Left lung (tissue), 10 donors: ENCODE measurements around the gene WDR72. TPM values are rescaled to one million over a fixed set of nuclear protein-coding genes. Genes with fewer than 3 reads are reported as not detected.

Source experiments
- ATAC-seq: fragments of 200-7000 bp; cut with Tn5 transposase; one replicate; pipeline ENCODE4 v1.9.1; 2020; ENCODE audit warnings: moderate library complexity
- DNase-seq, 4 donors: peaks; one replicate each; pipeline ENCODE4 v3.0.0-alpha.2; 2013 to 2020
- H3K27ac ChIP-seq, 2 donors: fragments of 200-600 bp; sonication (generic) in 1 of 2; one replicate each; pipeline versions ENCODE4 v1.5.0 to v1.8.0; 2020 to 2021
- H3K27me3 ChIP-seq, 2 donors: fragments of 200-600 bp; sonication (generic) in 1 of 2; one replicate each; pipeline versions ENCODE4 v1.5.0 to v1.8.0; 2020 to 2021
- H3K36me3 ChIP-seq, 2 donors: fragments of 200-600 bp; sonication (generic) in 1 of 2; one replicate each; pipeline versions ENCODE4 v1.5.0 to v1.8.0; 2020 to 2021
- H3K4me1 ChIP-seq, 2 donors: fragments of 200-600 bp; one replicate each; pipeline ENCODE4 v1.8.0; 2021
- H3K4me3 ChIP-seq, 2 donors: fragments of 200-600 bp; sonication (generic) in 1 of 2; one replicate each; pipeline versions ENCODE4 v1.5.0 to v1.8.0; 2020 to 2021; ENCODE audit warnings: mild to moderate bottlenecking in 1 of 2
- H3K9me3 ChIP-seq, 2 donors: fragments of 200-600 bp; sonication (generic) in 1 of 2; one replicate each; pipeline versions ENCODE4 v1.5.0 to v1.8.0; 2020 to 2021
- intact Hi-C, 2 donors: fragments of 100-400 bp; cut with DNase I; formaldehyde crosslinking; loops; one replicate each; pipeline versions ENCODE4 v1.11.2 to v1.14.2; 2022
- polyA plus RNA-seq, 6 donors: library from polyadenylated mRNA; unstranded; fragments of 120-200 nt; gene quantifications; one replicate each; pipeline ENCODE4 v1.2.1, GENCODE V29; 2013; ENCODE audit not compliant: insufficient read length in 6 of 6
- total RNA-seq, 2 donors: library from RNA; stranded (reverse); fragmentation: NEBNext Ultra II Directional; extraction: Animal tissue kit (Norgen Biotek cat#: 25700); gene quantifications; one replicate each; pipeline ENCODE4 v1.2.1, GENCODE V29; 2021
- TF ChIP-seq, protein P1 (sequence below), 2 donors: fragments of 200-600 bp; sonication (generic) in 1 of 2; IDR thresholded peaks; one replicate each; pipeline versions ENCODE4 v1.5.0 to v1.8.0; 2021; ENCODE audit warnings: antibody characterized with exemption in 2 of 2
- donor health status: DM: no; HTN: yes; CAD: no.
- donor health status: DM: no; HTN: no; CAD: no.

The WDR72 gene
- total and polyA plus RNA-seq, 8 donors = 0.73 to 6.5 (median 3.0) TPM

- intact Hi-C loops = no loop called here
- TF ChIP-seq, protein P1, sequence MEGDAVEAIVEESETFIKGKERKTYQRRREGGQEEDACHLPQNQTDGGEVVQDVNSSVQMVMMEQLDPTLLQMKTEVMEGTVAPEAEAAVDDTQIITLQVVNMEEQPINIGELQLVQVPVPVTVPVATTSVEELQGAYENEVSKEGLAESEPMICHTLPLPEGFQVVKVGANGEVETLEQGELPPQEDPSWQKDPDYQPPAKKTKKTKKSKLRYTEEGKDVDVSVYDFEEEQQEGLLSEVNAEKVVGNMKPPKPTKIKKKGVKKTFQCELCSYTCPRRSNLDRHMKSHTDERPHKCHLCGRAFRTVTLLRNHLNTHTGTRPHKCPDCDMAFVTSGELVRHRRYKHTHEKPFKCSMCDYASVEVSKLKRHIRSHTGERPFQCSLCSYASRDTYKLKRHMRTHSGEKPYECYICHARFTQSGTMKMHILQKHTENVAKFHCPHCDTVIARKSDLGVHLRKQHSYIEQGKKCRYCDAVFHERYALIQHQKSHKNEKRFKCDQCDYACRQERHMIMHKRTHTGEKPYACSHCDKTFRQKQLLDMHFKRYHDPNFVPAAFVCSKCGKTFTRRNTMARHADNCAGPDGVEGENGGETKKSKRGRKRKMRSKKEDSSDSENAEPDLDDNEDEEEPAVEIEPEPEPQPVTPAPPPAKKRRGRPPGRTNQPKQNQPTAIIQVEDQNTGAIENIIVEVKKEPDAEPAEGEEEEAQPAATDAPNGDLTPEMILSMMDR (IDR thresholded peaks at IDR 0.05) = no peak
- Histone ChIP-seq H3K27me3 (no peaks in the 10 kb centered on the region), H3K36me3 (no peaks in the 10 kb centered on the region), H3K4me3 (no peak overlapping the region), H3K4me1 (no peaks in the 10 kb centered on the region), H3K9me3 (no peaks in the 10 kb centered on the region), H3K27ac (no peak overlapping the region)
- ATAC-seq (no peak), DNase-seq (no peak)
Measured at GRCh38 chr15:53525894-53526293, 233.6 kb downstream of the WDR72 start.

DNA sequence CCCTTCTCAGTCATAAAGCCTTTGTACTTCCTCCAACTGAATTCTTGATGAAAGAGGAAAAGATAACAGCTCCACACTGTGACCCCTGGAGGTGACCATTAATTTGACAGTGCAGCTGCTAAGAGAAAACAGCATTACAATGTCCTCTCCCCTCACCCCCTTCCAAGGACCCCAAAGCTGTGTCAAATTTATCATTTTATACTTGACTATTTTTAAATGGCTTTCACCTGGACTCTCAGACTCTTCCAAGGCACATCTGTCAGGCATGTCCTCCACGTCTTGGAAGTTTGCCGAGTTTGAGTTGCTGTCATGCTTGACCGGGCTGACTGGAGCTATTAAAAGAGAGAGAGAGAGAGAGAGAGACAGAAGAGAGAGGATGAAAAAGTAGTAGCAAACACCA is 236.5 kb downstream of the WDR72 start:
- DNase-seq (no peak), ATAC-seq (no peak)

GRCh38 chr15:53520996-53521395 is 238.5 kb downstream of the WDR72 start:
- H3K27me3 ChIP-seq = no peaks in the 10 kb centered on the region
- H3K27ac ChIP-seq = no peak overlapping the region
- DNase-seq (no peak), ATAC-seq (no peak)
- H3K4me3 ChIP-seq = no peak overlapping the region
- no peaks in the 10 kb centered on the region for H3K36me3 ChIP-seq
- TF ChIP-seq, protein P1 (IDR thresholded peaks at IDR 0.05) = no peak
- H3K4me1 ChIP-seq = no peaks in the 10 kb centered on the region
- no peaks in the 10 kb centered on the region for H3K9me3 ChIP-seq
- intact Hi-C loops = no loop called here

More for the DNA sequence above, 236.5 kb downstream of the WDR72 start:
- Histone ChIP-seq H3K4me3 (no peak overlapping the region), H3K27ac (no peak overlapping the region), H3K36me3 (no peaks in the 10 kb centered on the region), H3K9me3 (no peaks in the 10 kb centered on the region), H3K27me3 (no peaks in the 10 kb centered on the region), H3K4me1 (no peaks in the 10 kb centered on the region)
- TF ChIP-seq, protein P1 (IDR thresholded peaks at IDR 0.05) = no peak
- intact Hi-C loops = no loop called here

DNA sequence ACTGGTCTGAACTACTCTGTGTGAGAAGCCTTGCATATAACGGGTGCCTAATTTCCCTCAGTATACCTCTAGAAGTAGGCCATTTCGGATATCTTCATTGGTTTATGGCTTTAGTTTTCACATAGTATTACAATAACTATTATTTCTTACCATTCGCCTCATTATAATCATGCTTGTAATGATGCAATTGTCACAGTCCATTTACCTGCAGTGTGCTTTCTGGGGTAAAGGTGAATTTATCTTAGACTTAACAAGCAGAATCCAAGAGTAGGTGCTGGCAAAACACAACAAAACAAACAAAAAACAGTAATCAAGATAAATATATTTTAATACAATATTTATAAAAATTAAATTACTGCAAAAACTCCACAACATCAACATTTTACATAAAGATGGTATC is 246.0 kb downstream of the WDR72 start:
- TF ChIP-seq, protein P1 (IDR thresholded peaks at IDR 0.05) = no peak
- ATAC-seq = no peak
- no peak for DNase-seq
- no peaks in the 10 kb centered on the region for H3K36me3 ChIP-seq
- intact Hi-C loops = no loop called here
- H3K4me3 ChIP-seq = no peak overlapping the region
- H3K27me3 ChIP-seq = no peaks in the 10 kb centered on the region
- no peaks in the 10 kb centered on the region for H3K4me1 ChIP-seq
- no peaks in the 10 kb centered on the region for H3K9me3 ChIP-seq
- H3K27ac ChIP-seq = no peak overlapping the region

DNA sequence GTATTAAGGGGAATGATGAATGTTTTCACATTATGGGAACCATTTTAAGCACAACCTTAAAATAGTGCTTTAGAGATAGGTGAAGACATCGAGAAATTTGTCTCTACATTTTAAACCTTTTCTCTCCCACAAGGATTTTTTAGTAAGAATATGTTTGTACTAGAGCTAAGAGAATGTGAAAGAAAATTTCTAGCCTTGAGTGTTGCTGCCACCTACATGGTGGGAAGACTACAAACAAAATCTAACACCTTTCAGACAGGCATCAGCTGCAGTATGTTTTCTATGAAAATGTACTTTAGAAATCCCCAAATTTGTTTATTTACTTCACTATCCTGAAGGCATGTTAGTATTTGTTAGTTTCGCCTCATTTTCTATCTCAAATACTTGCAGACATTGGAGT is 247.4 kb downstream of the WDR72 start:
- Histone ChIP-seq H3K9me3 (no peaks in the 10 kb centered on the region), H3K27ac (no peak overlapping the region), H3K36me3 (no peaks in the 10 kb centered on the region), H3K4me1 (no peaks in the 10 kb centered on the region), H3K4me3 (no peak overlapping the region), H3K27me3 (no peaks in the 10 kb centered on the region)
- intact Hi-C loops = no loop called here
- TF ChIP-seq, protein P1 (IDR thresholded peaks at IDR 0.05) = no peak
- DNase-seq (no peak), ATAC-seq (no peak)
